GM23338 (cell line): ENCODE measurements around the gene FMNL1. TPM values are rescaled to one million over a fixed set of nuclear protein-coding genes. Genes with fewer than 3 reads are reported as not detected.

ENCODE experiments used
- ATAC-seq: fragments of 200-7000 bp; cut with Tn5 transposase; 3 replicates; pipeline ENCODE4 v1.9.1; 2020
- DNase-seq: peaks from one replicate; pipeline ENCODE4 v3.0.0-alpha.2; 2015; ENCODE audit warnings: low spot score
- H2AFZ ChIP-seq: fragments of 200-600 bp; sonication (generic); 2 replicates; pipeline ENCODE4 v1.8.0; 2016; ENCODE audit warnings: antibody characterized with exemption, mild to moderate bottlenecking, moderate library complexity
- H3F3A ChIP-seq: fragments of 200-600 bp; sonication (generic); replicated peaks from 2 replicates; pipeline ENCODE4 v1.8.0; 2017; ENCODE audit warnings: antibody characterized with exemption, mixed run types, low read depth
- H3K27ac ChIP-seq: fragments of 200-600 bp; sonication (generic); 2 replicates; pipeline ENCODE4 v1.6.1; 2016; ENCODE audit warnings: low read depth
- H3K27me3 ChIP-seq: fragments of 200-600 bp; sonication (generic); 2 replicates; pipeline ENCODE4 v1.8.0; 2016; ENCODE audit warnings: mild to moderate bottlenecking, mixed run types, moderate library complexity; ENCODE audit not compliant: insufficient read depth
- H3K36me3 ChIP-seq: fragments of 200-600 bp; sonication (generic); 2 replicates; pipeline ENCODE4 v1.8.0; 2016; ENCODE audit warnings: mild to moderate bottlenecking; ENCODE audit not compliant: insufficient read depth
- H3K4me1 ChIP-seq: fragments of 200-600 bp; sonication (generic); 2 replicates; pipeline ENCODE4 v1.8.0; 2016; ENCODE audit warnings: mild to moderate bottlenecking, moderate library complexity; ENCODE audit not compliant: insufficient read depth
- H3K4me2 ChIP-seq: fragments of 200-600 bp; sonication (generic); 2 replicates; pipeline ENCODE4 v1.7.1; 2017; ENCODE audit warnings: mixed run types
- H3K4me3 ChIP-seq: fragments of 200-600 bp; sonication (generic); 2 replicates; pipeline ENCODE4 v1.6.1; 2016; ENCODE audit warnings: mixed run types
- H3K79me2 ChIP-seq: fragments of 200-600 bp; sonication (generic); replicated peaks from 2 replicates; pipeline ENCODE4 v1.8.0; 2017; ENCODE audit warnings: mild to moderate bottlenecking; ENCODE audit not compliant: insufficient read depth
- H3K9me2 ChIP-seq: fragments of 200-600 bp; sonication (generic); 2 replicates; pipeline ENCODE4 v1.8.0; 2017; ENCODE audit not compliant: insufficient read depth
- H4K20me1 ChIP-seq: fragments of 200-600 bp; sonication (generic); replicated peaks from 2 replicates; pipeline ENCODE4 v1.8.0; 2017; ENCODE audit warnings: mild to moderate bottlenecking; ENCODE audit not compliant: insufficient read depth
- H3K27ac Mint-ChIP-seq: 2 replicates; pipeline ENCODE4 v1.8.0; 2020; ENCODE audit warnings: inconsistent platforms, mild to moderate bottlenecking, moderate library complexity, mixed read lengths
- H3K27me3 Mint-ChIP-seq: 3 replicates; pipeline ENCODE4 v1.8.0; 2022; ENCODE audit warnings: low read depth, mild to moderate bottlenecking, moderate library complexity, mixed read lengths, inconsistent platforms; ENCODE audit not compliant: insufficient read depth, poor library complexity
- H3K36me3 Mint-ChIP-seq: 3 replicates; pipeline ENCODE4 v1.8.0; 2021; ENCODE audit warnings: low read depth, mild to moderate bottlenecking, inconsistent platforms, moderate library complexity, mixed read lengths
- H3K4me1 Mint-ChIP-seq: 3 replicates; pipeline ENCODE4 v1.8.0; 2020; ENCODE audit warnings: mild to moderate bottlenecking, inconsistent platforms, mixed read lengths
- H3K4me3 Mint-ChIP-seq: 3 replicates; pipeline ENCODE4 v1.8.0; 2021; ENCODE audit warnings: moderate library complexity, mild to moderate bottlenecking, inconsistent platforms, mixed read lengths
- H3K9me3 Mint-ChIP-seq: 3 replicates; pipeline ENCODE4 v1.8.0; 2020; ENCODE audit warnings: moderate library complexity, mild to moderate bottlenecking, inconsistent platforms, mixed read lengths
- EZH2 ChIP-seq: fragments of 200-600 bp; sonication (generic); IDR thresholded peaks from one replicate; pipeline ENCODE4 v1.8.0; 2017; ENCODE audit warnings: antibody characterized with exemption, mild to moderate bottlenecking, low read depth; ENCODE audit not compliant: unreplicated experiment
- EZH2phosphoT487 ChIP-seq: fragments of 200-600 bp; sonication (generic); IDR thresholded peaks from one replicate; pipeline ENCODE4 v1.8.1; 2018; ENCODE audit warnings: antibody characterized with exemption; ENCODE audit not compliant: unreplicated experiment
- STAT1 ChIP-seq: IDR thresholded peaks from one replicate; pipeline ENCODE4 v1.6.1; 2016; ENCODE audit warnings: antibody characterized with exemption; ENCODE audit not compliant: unreplicated experiment
- polyA plus RNA-seq: library from polyadenylated mRNA; unstranded; fragments of >200 nt; fragmentation: Nextera tagmentation; extraction: Ambion mirVana; gene quantifications from 2 replicates; pipeline ENCODE4 v1.2.1, GENCODE V29; 2016
- total RNA-seq: library from RNA; depleted of rRNA; stranded (reverse); fragments of >200 nt; shearing (Covaris generic); gene quantifications from 2 replicates; pipeline ENCODE4 v1.2.3, GENCODE V29; 2014
- TF ChIP-seq, protein P1 (sequence below): fragments of 250-450 bp; sonication (Bioruptor Pico); IDR thresholded peaks from 2 replicates; pipeline ENCODE4 v1.5.0; 2020; ENCODE audit warnings: mild to moderate bottlenecking, moderate library complexity
- TF ChIP-seq, protein P2 (sequence below): IDR thresholded peaks from one replicate; pipeline ENCODE4 v1.6.1; 2018; ENCODE audit warnings: antibody characterized with exemption; ENCODE audit not compliant: unreplicated experiment

Gene FMNL1
- total and polyA plus RNA-seq, 2 experiments from 2014 or later, result 6.6 to 9.3 TPM

DNA sequence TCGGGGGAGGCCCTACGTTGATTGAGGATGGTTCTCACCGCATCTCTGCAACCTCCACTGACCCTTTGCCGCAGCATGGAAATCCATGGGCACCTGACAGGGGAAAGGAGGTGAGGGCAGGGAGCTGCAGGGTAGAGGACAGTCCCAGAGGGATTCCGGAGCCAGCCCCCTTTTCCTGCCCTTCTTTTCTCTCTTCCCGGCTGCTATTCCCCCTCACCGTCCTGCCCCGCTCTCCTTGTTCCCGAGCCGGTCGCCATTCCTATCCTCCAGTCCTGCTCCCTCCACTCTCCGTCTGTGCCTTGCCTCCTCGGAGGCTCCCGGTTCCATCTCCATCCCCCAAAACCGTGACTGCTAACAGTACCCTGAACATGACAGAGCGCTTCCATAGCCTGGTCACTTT is 35.4 kb downstream of the FMNL1 start (continued):
- TF ChIP-seq, protein P1, sequence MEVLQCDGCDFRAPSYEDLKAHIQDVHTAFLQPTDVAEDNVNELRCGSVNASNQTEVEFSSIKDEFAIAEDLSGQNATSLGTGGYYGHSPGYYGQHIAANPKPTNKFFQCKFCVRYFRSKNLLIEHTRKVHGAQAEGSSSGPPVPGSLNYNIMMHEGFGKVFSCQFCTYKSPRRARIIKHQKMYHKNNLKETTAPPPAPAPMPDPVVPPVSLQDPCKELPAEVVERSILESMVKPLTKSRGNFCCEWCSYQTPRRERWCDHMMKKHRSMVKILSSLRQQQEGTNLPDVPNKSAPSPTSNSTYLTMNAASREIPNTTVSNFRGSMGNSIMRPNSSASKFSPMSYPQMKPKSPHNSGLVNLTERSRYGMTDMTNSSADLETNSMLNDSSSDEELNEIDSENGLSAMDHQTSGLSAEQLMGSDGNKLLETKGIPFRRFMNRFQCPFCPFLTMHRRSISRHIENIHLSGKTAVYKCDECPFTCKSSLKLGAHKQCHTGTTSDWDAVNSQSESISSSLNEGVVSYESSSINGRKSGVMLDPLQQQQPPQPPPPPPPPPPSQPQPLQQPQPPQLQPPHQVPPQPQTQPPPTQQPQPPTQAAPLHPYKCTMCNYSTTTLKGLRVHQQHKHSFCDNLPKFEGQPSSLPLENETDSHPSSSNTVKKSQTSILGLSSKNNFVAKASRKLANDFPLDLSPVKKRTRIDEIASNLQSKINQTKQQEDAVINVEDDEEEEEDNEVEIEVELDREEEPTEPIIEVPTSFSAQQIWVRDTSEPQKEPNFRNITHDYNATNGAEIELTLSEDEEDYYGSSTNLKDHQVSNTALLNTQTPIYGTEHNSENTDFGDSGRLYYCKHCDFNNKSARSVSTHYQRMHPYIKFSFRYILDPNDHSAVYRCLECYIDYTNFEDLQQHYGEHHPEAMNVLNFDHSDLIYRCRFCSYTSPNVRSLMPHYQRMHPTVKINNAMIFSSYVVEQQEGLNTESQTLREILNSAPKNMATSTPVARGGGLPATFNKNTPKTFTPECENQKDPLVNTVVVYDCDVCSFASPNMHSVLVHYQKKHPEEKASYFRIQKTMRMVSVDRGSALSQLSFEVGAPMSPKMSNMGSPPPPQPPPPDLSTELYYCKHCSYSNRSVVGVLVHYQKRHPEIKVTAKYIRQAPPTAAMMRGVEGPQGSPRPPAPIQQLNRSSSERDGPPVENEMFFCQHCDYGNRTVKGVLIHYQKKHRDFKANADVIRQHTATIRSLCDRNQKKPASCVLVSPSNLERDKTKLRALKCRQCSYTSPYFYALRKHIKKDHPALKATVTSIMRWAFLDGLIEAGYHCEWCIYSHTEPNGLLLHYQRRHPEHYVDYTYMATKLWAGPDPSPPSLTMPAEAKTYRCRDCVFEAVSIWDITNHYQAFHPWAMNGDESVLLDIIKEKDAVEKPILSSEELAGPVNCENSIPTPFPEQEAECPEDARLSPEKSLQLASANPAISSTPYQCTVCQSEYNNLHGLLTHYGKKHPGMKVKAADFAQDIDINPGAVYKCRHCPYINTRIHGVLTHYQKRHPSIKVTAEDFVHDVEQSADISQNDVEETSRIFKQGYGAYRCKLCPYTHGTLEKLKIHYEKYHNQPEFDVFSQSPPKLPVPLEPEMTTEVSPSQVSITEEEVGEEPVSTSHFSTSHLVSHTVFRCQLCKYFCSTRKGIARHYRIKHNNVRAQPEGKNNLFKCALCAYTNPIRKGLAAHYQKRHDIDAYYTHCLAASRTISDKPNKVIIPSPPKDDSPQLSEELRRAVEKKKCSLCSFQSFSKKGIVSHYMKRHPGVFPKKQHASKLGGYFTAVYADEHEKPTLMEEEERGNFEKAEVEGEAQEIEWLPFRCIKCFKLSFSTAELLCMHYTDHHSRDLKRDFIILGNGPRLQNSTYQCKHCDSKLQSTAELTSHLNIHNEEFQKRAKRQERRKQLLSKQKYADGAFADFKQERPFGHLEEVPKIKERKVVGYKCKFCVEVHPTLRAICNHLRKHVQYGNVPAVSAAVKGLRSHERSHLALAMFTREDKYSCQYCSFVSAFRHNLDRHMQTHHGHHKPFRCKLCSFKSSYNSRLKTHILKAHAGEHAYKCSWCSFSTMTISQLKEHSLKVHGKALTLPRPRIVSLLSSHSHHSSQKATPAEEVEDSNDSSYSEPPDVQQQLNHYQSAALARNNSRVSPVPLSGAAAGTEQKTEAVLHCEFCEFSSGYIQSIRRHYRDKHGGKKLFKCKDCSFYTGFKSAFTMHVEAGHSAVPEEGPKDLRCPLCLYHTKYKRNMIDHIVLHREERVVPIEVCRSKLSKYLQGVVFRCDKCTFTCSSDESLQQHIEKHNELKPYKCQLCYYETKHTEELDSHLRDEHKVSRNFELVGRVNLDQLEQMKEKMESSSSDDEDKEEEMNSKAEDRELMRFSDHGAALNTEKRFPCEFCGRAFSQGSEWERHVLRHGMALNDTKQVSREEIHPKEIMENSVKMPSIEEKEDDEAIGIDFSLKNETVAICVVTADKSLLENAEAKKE (CRISPR knock-in tag), result no peak
- no peak for TF ChIP-seq EZH2

DNA sequence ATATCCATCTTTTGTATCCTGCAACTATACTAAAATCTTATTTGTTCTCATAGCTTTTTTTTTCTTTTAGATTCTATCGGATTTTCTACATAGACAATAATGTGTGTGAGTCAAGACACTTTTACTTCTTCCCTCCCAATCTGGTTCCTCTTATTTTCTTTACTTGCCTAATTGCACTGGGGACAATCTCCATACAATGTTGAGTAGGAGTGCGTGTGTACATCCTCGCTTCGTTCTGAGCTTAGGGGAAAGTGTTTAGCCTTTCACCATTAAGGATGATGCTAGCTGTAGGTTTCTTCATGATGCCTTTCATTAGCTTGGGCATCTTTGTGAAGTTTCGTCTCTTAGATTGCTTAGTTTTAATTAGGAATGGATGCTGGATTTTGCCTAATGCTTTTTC is 37.3 kb downstream of the FMNL1 start:
- Histone ChIP-seq H3F3A (0 out of 2 replicates have a peak, but pooled peaks cover 3% of the 10 kb centered on the region), H3K79me2 (no peaks in the 10 kb centered on the region), H3K4me2 (no peak overlapping the region), H3K36me3 (no peaks in the 10 kb centered on the region), H3K27me3 (peaks cover 11% of the 10 kb centered on the region), H4K20me1 (no peaks in the 10 kb centered on the region; the same call in 1 of the 2 replicates), H3K4me1 (peaks cover 26% of the 10 kb centered on the region; the same call in 1 of the 2 replicates), H3K4me3 (no peak overlapping the region), H3K27ac (no peak overlapping the region), H2AFZ (no peak overlapping the region), H3K9me2 (no peaks in the 10 kb centered on the region; the same call in 1 of the 2 replicates)
- TF ChIP-seq EZH2phosphoT487 (no peak), EZH2 (no peak), STAT1 (no peak)
- TF ChIP-seq, protein P1 (CRISPR knock-in tag), result no peak
- TF ChIP-seq, protein P2, sequence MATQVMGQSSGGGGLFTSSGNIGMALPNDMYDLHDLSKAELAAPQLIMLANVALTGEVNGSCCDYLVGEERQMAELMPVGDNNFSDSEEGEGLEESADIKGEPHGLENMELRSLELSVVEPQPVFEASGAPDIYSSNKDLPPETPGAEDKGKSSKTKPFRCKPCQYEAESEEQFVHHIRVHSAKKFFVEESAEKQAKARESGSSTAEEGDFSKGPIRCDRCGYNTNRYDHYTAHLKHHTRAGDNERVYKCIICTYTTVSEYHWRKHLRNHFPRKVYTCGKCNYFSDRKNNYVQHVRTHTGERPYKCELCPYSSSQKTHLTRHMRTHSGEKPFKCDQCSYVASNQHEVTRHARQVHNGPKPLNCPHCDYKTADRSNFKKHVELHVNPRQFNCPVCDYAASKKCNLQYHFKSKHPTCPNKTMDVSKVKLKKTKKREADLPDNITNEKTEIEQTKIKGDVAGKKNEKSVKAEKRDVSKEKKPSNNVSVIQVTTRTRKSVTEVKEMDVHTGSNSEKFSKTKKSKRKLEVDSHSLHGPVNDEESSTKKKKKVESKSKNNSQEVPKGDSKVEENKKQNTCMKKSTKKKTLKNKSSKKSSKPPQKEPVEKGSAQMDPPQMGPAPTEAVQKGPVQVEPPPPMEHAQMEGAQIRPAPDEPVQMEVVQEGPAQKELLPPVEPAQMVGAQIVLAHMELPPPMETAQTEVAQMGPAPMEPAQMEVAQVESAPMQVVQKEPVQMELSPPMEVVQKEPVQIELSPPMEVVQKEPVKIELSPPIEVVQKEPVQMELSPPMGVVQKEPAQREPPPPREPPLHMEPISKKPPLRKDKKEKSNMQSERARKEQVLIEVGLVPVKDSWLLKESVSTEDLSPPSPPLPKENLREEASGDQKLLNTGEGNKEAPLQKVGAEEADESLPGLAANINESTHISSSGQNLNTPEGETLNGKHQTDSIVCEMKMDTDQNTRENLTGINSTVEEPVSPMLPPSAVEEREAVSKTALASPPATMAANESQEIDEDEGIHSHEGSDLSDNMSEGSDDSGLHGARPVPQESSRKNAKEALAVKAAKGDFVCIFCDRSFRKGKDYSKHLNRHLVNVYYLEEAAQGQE, result no peak
- H3K4me3 Mint-ChIP-seq, result no peak overlapping the region
- peaks cover 33% of the 10 kb centered on the region for H3K27me3 Mint-ChIP-seq
- DNase-seq (no peak), ATAC-seq (no peak)
- H3K27ac Mint-ChIP-seq, result no peak overlapping the region
- H3K4me1 Mint-ChIP-seq, result peaks cover 33% of the 10 kb centered on the region
- no peaks in the 10 kb centered on the region; the same call in 2 of the 3 replicates for H3K36me3 Mint-ChIP-seq
- H3K9me3 Mint-ChIP-seq, result no peaks in the 10 kb centered on the region
